ENCODE results near the gene IKBKG. TPM values are rescaled to one million over a fixed set of nuclear protein-coding genes. Genes with fewer than 3 reads are reported as not detected.
A peak's percentile ranks its signal among the peaks of the same experiment; 100 is the strongest.
"Not testable (repeated sequence)": the region's sequence is repeated elsewhere in the genome, so short reads cannot be mapped to it uniquely, and the experiment has no call there.

The IKBKG gene
- total RNA-seq, 2 donors from 2014 or later: 25.7 to 52.8 TPM

GRCh38 chrX:154534526-154535322, 12.7 kb upstream of the IKBKG start:
- TF ChIP-seq CTCF (IDR thresholded peaks at IDR 0.05): peak; percentile 91
- ATAC-seq (ENCODE audit: insufficient number of reproducible peaks, low FRiP score, low read depth) (peak; percentile 30), DNase-seq (ENCODE audit: low spot score) (no peak)
- no peak overlapping the region for H3K4me3 ChIP-seq
- H3K4me1 ChIP-seq (ENCODE audit: control insufficient read depth in 1 of 2, low read depth in 2 of 2): peaks cover 0 to 17% of the 10 kb centered on the region in 2 donors
- H3K9me3 ChIP-seq: no peaks in the 10 kb centered on the region
- peak overlapping the region in 1 of 2 donors; percentile 55 for H3K27ac ChIP-seq
- H3K36me3 ChIP-seq: peaks cover 7% of the 10 kb centered on the region
- H3K27me3 ChIP-seq (replicated peaks; ENCODE audit: insufficient read depth): no peaks in the 10 kb centered on the region

GRCh38 chrX:154535892-154536291, 11.5 kb upstream of the IKBKG start:
- H3K36me3 ChIP-seq: peaks cover 7% of the 10 kb centered on the region
- H3K4me1 ChIP-seq (ENCODE audit: control insufficient read depth in 1 of 2, low read depth in 2 of 2): peaks cover 2 to 21% of the 10 kb centered on the region in 2 donors
- no peaks in the 10 kb centered on the region for H3K9me3 ChIP-seq
- ATAC-seq (ENCODE audit: insufficient number of reproducible peaks, low FRiP score, low read depth): no peak
- H3K27ac ChIP-seq: no peak overlapping the region
- H3K27me3 ChIP-seq (replicated peaks; ENCODE audit: insufficient read depth): no peaks in the 10 kb centered on the region
- TF ChIP-seq CTCF (IDR thresholded peaks at IDR 0.05): no peak
- no peak overlapping the region for H3K4me3 ChIP-seq
- DNase-seq (ENCODE audit: low spot score): no peak

GRCh38 chrX:154539077-154539476, 8.3 kb upstream of the IKBKG start:
- ATAC-seq (ENCODE audit: insufficient number of reproducible peaks, low FRiP score, low read depth) (no peak), DNase-seq (ENCODE audit: low spot score) (no peak)
- H3K36me3 ChIP-seq: peaks cover 3% of the 10 kb centered on the region
- H3K4me1 ChIP-seq (ENCODE audit: control insufficient read depth in 1 of 2, low read depth in 2 of 2): peaks cover 19 to 47% of the 10 kb centered on the region in 2 donors
- no peak for TF ChIP-seq CTCF (IDR thresholded peaks at IDR 0.05)
- no peaks in the 10 kb centered on the region for H3K9me3 ChIP-seq
- H3K27ac ChIP-seq: peak overlapping the region in 1 of 2 donors; percentile 99
- no peaks in the 10 kb centered on the region for H3K27me3 ChIP-seq (replicated peaks; ENCODE audit: insufficient read depth)
- H3K4me3 ChIP-seq: no peak overlapping the region

GRCh38 chrX:154540365-154540764, 7.1 kb upstream of the IKBKG start:
- Histone ChIP-seq H3K4me1 (ENCODE audit: control insufficient read depth in 1 of 2, low read depth in 2 of 2) (peaks cover 19 to 54% of the 10 kb centered on the region in 2 donors), H3K27ac (peak overlapping the region; percentile 95 to 99)
- not testable (repeated sequence) for H3K36me3 ChIP-seq; H3K27me3 ChIP-seq (replicated peaks; ENCODE audit: insufficient read depth); H3K9me3 ChIP-seq; DNase-seq (ENCODE audit: low spot score); H3K4me3 ChIP-seq; ATAC-seq (ENCODE audit: insufficient number of reproducible peaks, low FRiP score, low read depth)

GRCh38 chrX:154540897-154541535, 6.4 kb upstream of the IKBKG start:
- ATAC-seq (ENCODE audit: insufficient number of reproducible peaks, low FRiP score, low read depth) (no peak), DNase-seq (ENCODE audit: low spot score) (no peak)
- Histone ChIP-seq H3K36me3 (no peaks in the 10 kb centered on the region), H3K27ac (peak overlapping the region; percentile 95 to 99), H3K4me1 (ENCODE audit: control insufficient read depth in 1 of 2, low read depth in 2 of 2) (peaks cover 19 to 61% of the 10 kb centered on the region in 2 donors), H3K9me3 (no peaks in the 10 kb centered on the region), H3K27me3 (replicated peaks; ENCODE audit: insufficient read depth) (no peaks in the 10 kb centered on the region), H3K4me3 (peak overlapping the region; percentile 57)
- no peak for TF ChIP-seq CTCF (IDR thresholded peaks at IDR 0.05)
